ENCODE data around the gene SPTLC2. TPM values are rescaled to one million over a fixed set of nuclear protein-coding genes. Genes with fewer than 3 reads are reported as not detected.
"Not testable (repeated sequence)": the region's sequence is repeated elsewhere in the genome, so short reads cannot be mapped to it uniquely, and the experiment has no call there.

Gene SPTLC2
- total and polyA plus RNA-seq, 2 of the 13 experiments (the other 11 are each of a cell fraction or from before 2014, with no cell fraction given): 17.4 to 17.5 TPM

DNA sequence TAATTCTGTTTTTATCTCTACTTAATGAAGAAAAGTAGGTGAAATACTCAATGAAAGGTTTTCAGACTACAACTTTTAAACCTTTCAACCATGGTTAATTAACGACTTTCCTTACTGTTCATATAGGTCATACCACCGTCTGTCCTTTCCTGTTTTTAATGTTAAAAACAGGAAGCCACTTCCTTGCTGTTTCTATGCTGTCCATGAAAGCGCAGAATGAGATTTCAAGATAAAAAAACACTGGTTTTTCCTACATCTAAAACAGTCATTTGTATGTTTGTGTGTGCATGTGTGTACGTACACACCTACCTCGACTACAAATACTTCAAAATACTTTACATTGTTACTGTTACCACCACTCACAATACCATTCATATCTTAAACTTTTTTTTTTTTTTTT, 27.3 kb downstream of the SPTLC2 start:
- TF ChIP-seq MAFK (conservative IDR thresholded peaks at IDR 0.05 in 1 of 2, IDR thresholded peaks at IDR 0.05 in 1 of 2; ENCODE audit: low read length in 2 of 2): no peak
- no peak for TF ChIP-seq ZNF546 (CRISPR knock-in tag; conservative IDR thresholded peaks at IDR 0.05)
- TF ChIP-seq POLR2AphosphoS5 (IDR thresholded peaks at IDR 0.05; ENCODE audit: low read depth, low read length): no peak
- TF ChIP-seq KMT2A (CRISPR knock-in tag; IDR thresholded peaks at IDR 0.05): no peak
- no peak for TF ChIP-seq ZSCAN29 (CRISPR knock-in tag; conservative IDR thresholded peaks at IDR 0.05)
- no peak overlapping the region for H3K9ac ChIP-seq (ENCODE audit: insufficient read depth, low read depth, low read length)
- no peaks in the 10 kb centered on the region for H3K27me3 ChIP-seq (ENCODE audit: control insufficient read depth in 1 of 2, insufficient read depth in 2 of 2, low read length in 2 of 2)
- H3K9me3 ChIP-seq (ENCODE audit: low read length): no peaks in the 10 kb centered on the region
- no peak overlapping the region for H2AFZ ChIP-seq (ENCODE audit: low read length)
- peaks cover 25% of the 10 kb centered on the region for H3K4me1 ChIP-seq (ENCODE audit: insufficient read depth, low read length)
- WGBS (ENCODE audit: low lambda C conversion rate): 92% methylated on average over 5 of the region's 5 CpGs
- no peak for FAIRE-seq
- intact Hi-C loops (cut with micrococcal nuclease; ENCODE audit: unreplicated experiment): no loop called here
- no peak overlapping the region for H3K4me2 ChIP-seq (ENCODE audit: low read depth, low read length)
- H3K36me3 ChIP-seq (replicated peaks in 1 of 2; ENCODE audit: control insufficient read depth in 1 of 2, insufficient read depth in 2 of 2, low read length in 2 of 2): peaks cover 1 to 4% of the 10 kb centered on the region in 2 experiments; a peak in 1 of 5 replicates
- in situ Hi-C loops (cut with HindIII; ENCODE audit: extremely low pct_ligation_motif_present, low pct_unique_long_range_greater_than_20kb): no loop called here
- no peak for DNase-seq (ENCODE audit: low spot score)
- no peak overlapping the region for H3K4me3 ChIP-seq (replicated peaks in 1 of 3; ENCODE audit: insufficient read depth in 1 of 3, low read depth in 2 of 3, low read length in 3 of 3)
- H3K79me2 ChIP-seq (ENCODE audit: insufficient read depth, low read length): peaks cover 3% of the 10 kb centered on the region
- ChIA-PET POLR2A (no interaction called here), CTCF (ENCODE audit: low intra/inter-chr PET ratio, low total read pairs) (no interaction called here)
- H4K20me1 ChIP-seq (ENCODE audit: insufficient read depth, low read length): no peaks in the 10 kb centered on the region
- BruUV-seq (replicated peaks): no TSS peak
- no peak for ATAC-seq
- H3K27ac ChIP-seq (ENCODE audit: extremely low read length, insufficient read depth, low read length): no peak overlapping the region

- H3K4me3 ChIP-seq (replicated peaks in 1 of 3; ENCODE audit: insufficient read depth in 1 of 3, low read depth in 2 of 3, low read length in 3 of 3); H3K36me3 ChIP-seq (replicated peaks in 1 of 2; ENCODE audit: control insufficient read depth in 1 of 2, insufficient read depth in 2 of 2, low read length in 2 of 2); H3K27me3 ChIP-seq (ENCODE audit: control insufficient read depth in 1 of 2, insufficient read depth in 2 of 2, low read length in 2 of 2); H3K27ac ChIP-seq (ENCODE audit: extremely low read length, insufficient read depth, low read length); H3K9me3 ChIP-seq (ENCODE audit: low read length); DNase-seq (ENCODE audit: low spot score); H3K4me2 ChIP-seq (ENCODE audit: low read depth, low read length); CTCF ChIA-PET (ENCODE audit: low intra/inter-chr PET ratio, low total read pairs); ATAC-seq; H3K79me2 ChIP-seq (ENCODE audit: insufficient read depth, low read length); in situ Hi-C loops (cut with HindIII; ENCODE audit: extremely low pct_ligation_motif_present, low pct_unique_long_range_greater_than_20kb); H2AFZ ChIP-seq (ENCODE audit: low read length); H4K20me1 ChIP-seq (ENCODE audit: insufficient read depth, low read length); POLR2A ChIA-PET; FAIRE-seq; BruUV-seq (replicated peaks); intact Hi-C loops (cut with micrococcal nuclease; ENCODE audit: unreplicated experiment); H3K9ac ChIP-seq (ENCODE audit: insufficient read depth, low read depth, low read length): not testable (repeated sequence)
- peaks cover 25% of the 10 kb centered on the region for H3K4me1 ChIP-seq (ENCODE audit: insufficient read depth, low read length)
- 98% methylated on average over 11 of the region's 11 CpGs for WGBS (ENCODE audit: low lambda C conversion rate)
Measured at GRCh38 chr14:77588411-77589025, 27.9 kb downstream of the SPTLC2 start.
